GM20000 (cell line): ENCODE results near the gene ABHD8.
"Not testable (repeated sequence)": the region's sequence is repeated elsewhere in the genome, so short reads cannot be mapped to it uniquely, and the experiment has no call there.

Experiments used
- DNase-seq: peaks from one replicate; pipeline ENCODE4 v3.0.0; 2012; ENCODE audit warnings: low spot score
- CTCF ChIP-seq: IDR thresholded peaks from 2 replicates; pipeline ENCODE4 v1.5.1; 2012; ENCODE audit warnings: mild to moderate bottlenecking, control low read depth; ENCODE audit errors: extremely low read depth, missing control alignments

ABHD8 gene

GRCh38 chr19:17281391-17282304 is 21.6 kb downstream of the ABHD8 start, which contains the start of gene ANKLE1:
Gene ANKLE1 (plus strand): TSS chr19:17281901. CDS start chr19:17281921, 20 bp downstream.
- peak; percentile 84 for DNase-seq
- TF ChIP-seq CTCF, result no peak

GRCh38 chr19:17279436-17279835 is 23.8 kb downstream of the ABHD8 start:
- no peak for TF ChIP-seq CTCF
- no peak for DNase-seq

GRCh38 chr19:17275441-17276175 is 27.6 kb downstream of the ABHD8 start:
- DNase-seq, result no peak
- no peak for TF ChIP-seq CTCF

- DNase-seq, result not testable (repeated sequence)
Measured at GRCh38 chr19:17274892-17275291, 28.3 kb downstream of the ABHD8 start.

GRCh38 chr19:17268754-17269153 is 34.5 kb downstream of the ABHD8 start:
- DNase-seq, result no peak
- TF ChIP-seq CTCF, result no peak

- peak; percentile 98 for DNase-seq
- TF ChIP-seq CTCF, result no peak
Measured at GRCh38 chr19:17266975-17267788, 36.0 kb downstream of the ABHD8 start, which contains the start of gene BABAM1. Gene BABAM1 (plus strand): TSS chr19:17267443. CDS start chr19:17268807, 1,364 bp downstream.

GRCh38 chr19:17266589-17266974 is 36.6 kb downstream of the ABHD8 start:
- DNase-seq, result no peak
- TF ChIP-seq CTCF, result no peak
